Neuron (in vitro differentiated cells): ENCODE results near the gene LRRC8B.
A peak's percentile ranks its signal among the peaks of the same experiment; 100 is the strongest.

ENCODE experiments used
- H2AFZ ChIP-seq: one replicate; pipeline ENCODE4 v1.6.1; 2013; ENCODE audit warnings: low read depth, mild to moderate bottlenecking, inconsistent platforms, low read length, moderate library complexity
- H3K27me3 ChIP-seq: one replicate; pipeline ENCODE4 v1.6.1; 2013; ENCODE audit warnings: low read length; ENCODE audit not compliant: insufficient read depth
- H3K36me3 ChIP-seq: one replicate; pipeline ENCODE4 v1.6.1; 2013; ENCODE audit warnings: low read length; ENCODE audit not compliant: insufficient read depth
- H3K4me1 ChIP-seq: one replicate; pipeline ENCODE4 v1.6.1; 2013; ENCODE audit warnings: low read length; ENCODE audit not compliant: insufficient read depth
- H3K4me3 ChIP-seq: 2 replicates; pipeline ENCODE4 v1.5.1; 2013; ENCODE audit warnings: mild to moderate bottlenecking, low read length, moderate library complexity
- H3K9me3 ChIP-seq: one replicate; pipeline ENCODE4 v1.6.1; 2013; ENCODE audit warnings: low read length

The LRRC8B gene

GRCh38 chr1:89563957-89564604 lies 39.5 kb downstream of the LRRC8B start:
- Histone ChIP-seq H3K36me3 (no peaks in the 10 kb centered on the region), H2AFZ (no peak overlapping the region), H3K4me3 (no peak overlapping the region), H3K4me1 (peaks cover 9% of the 10 kb centered on the region), H3K9me3 (no peaks in the 10 kb centered on the region), H3K27me3 (no peaks in the 10 kb centered on the region)

- no peak overlapping the region for H3K4me3 ChIP-seq
- no peaks in the 10 kb centered on the region for H3K36me3 ChIP-seq
- H3K27me3 ChIP-seq = no peaks in the 10 kb centered on the region
- no peak overlapping the region for H2AFZ ChIP-seq
- no peaks in the 10 kb centered on the region for H3K9me3 ChIP-seq
- H3K4me1 ChIP-seq = peaks cover 9% of the 10 kb centered on the region
These were observed 40.9 kb downstream of the LRRC8B start for GRCh38 chr1:89565521-89565920.

DNA sequence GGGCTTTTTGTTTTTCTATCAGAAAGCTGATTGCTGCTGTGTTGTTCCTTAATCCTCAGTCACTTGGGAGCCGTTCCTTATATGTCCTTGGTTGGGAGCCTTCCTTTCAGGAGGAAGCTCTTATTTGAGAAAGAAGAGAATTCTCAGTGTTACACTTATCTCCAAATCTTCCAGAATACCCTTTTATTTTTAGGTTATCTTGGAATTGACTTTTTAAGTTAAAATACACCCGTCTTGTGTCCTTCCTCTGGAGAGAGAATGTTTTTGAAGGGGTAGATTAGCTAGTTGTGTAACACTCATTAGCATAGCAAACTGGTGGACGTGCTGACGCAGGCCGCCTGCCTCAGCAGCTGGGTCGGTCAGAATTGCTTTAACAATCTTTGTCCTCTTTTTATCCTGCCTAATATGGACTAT lies 42.1 kb downstream of the LRRC8B start:
- peak overlapping the region; percentile 88 for H2AFZ ChIP-seq
- no peak overlapping the region for H3K4me3 ChIP-seq
- H3K27me3 ChIP-seq = no peaks in the 10 kb centered on the region
- H3K4me1 ChIP-seq = peaks cover 9% of the 10 kb centered on the region
- no peaks in the 10 kb centered on the region for H3K36me3 ChIP-seq
- no peaks in the 10 kb centered on the region for H3K9me3 ChIP-seq

DNA sequence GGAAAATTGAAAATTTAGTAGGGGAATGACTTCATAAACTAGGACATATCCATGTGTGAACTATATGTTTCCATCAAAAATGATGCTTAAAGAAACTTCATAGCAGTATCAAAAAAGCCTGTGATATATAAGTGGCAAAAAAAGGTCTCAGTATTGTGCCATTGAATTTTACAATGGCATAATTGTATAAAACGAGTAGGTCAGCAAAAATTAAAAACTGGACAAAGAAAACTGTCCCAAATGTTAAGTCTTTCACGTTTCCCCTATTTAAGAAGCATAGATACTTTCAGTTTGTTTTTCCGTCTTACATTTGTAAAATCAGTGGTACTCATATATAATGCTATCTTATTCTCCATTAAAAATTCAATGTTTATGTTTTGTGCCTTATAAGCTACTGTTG lies 43.2 kb downstream of the LRRC8B start:
- Histone ChIP-seq H3K4me3 (no peak overlapping the region), H3K4me1 (peaks cover 9% of the 10 kb centered on the region), H3K9me3 (no peaks in the 10 kb centered on the region), H2AFZ (no peak overlapping the region), H3K27me3 (no peaks in the 10 kb centered on the region), H3K36me3 (no peaks in the 10 kb centered on the region)

GRCh38 chr1:89573410-89573809 lies 48.8 kb downstream of the LRRC8B start:
- no peaks in the 10 kb centered on the region for H3K36me3 ChIP-seq
- H3K4me1 ChIP-seq = peaks cover 12% of the 10 kb centered on the region
- H3K4me3 ChIP-seq = no peak overlapping the region
- H2AFZ ChIP-seq = no peak overlapping the region
- H3K27me3 ChIP-seq = no peaks in the 10 kb centered on the region
- no peaks in the 10 kb centered on the region for H3K9me3 ChIP-seq

GRCh38 chr1:89574621-89575020 lies 50.0 kb downstream of the LRRC8B start:
- Histone ChIP-seq H3K4me1 (peaks cover 15% of the 10 kb centered on the region), H3K36me3 (no peaks in the 10 kb centered on the region), H3K4me3 (no peak overlapping the region), H2AFZ (no peak overlapping the region), H3K9me3 (no peaks in the 10 kb centered on the region), H3K27me3 (no peaks in the 10 kb centered on the region)

DNA sequence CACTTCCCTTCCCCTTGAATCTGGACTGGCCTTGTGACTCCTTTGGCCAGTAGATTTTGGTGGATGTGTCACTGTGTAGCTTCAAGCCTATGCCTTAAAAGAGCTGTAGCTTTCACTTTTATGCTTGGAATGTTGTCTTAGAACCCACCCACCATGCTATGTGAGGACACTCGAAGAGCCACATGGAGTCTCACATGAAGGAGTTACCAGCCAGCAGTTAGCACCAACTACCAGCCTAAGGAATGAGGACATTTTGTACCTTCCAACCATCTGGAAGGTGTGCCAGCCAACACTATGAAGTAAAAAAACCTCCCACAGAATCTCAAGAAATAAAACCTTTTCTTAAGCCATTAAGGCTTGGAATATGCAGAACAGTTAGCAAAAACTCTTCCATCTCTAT lies 50.6 kb downstream of the LRRC8B start:
- Histone ChIP-seq H3K27me3 (no peaks in the 10 kb centered on the region), H3K4me1 (peaks cover 15% of the 10 kb centered on the region), H3K36me3 (no peaks in the 10 kb centered on the region), H2AFZ (no peak overlapping the region), H3K4me3 (no peak overlapping the region), H3K9me3 (no peaks in the 10 kb centered on the region)

DNA sequence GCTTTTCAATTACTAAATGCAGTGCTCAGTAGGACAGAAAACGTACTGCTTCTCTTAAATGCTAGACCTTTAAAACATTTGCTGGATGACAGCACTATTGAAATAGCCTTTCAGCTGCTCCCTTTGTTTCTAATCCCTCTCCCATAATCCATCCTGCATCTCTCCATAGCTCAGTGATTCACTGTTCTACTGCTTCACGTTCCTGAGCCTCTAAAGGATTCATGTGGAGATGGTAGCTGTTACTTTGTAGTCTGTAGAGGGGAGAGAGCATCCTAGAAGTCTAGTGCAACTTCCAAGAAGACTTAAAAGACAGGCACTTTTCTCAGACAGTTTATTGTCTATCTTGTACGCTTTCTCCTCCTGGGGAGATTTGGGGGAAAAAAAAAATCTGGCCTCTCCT lies 51.4 kb downstream of the LRRC8B start:
- Histone ChIP-seq H3K27me3 (no peaks in the 10 kb centered on the region), H3K4me3 (no peak overlapping the region), H3K36me3 (no peaks in the 10 kb centered on the region), H2AFZ (no peak overlapping the region), H3K4me1 (peaks cover 15% of the 10 kb centered on the region), H3K9me3 (no peaks in the 10 kb centered on the region)

- Histone ChIP-seq H2AFZ (no peak overlapping the region), H3K4me3 (no peak overlapping the region), H3K4me1 (peaks cover 15% of the 10 kb centered on the region), H3K27me3 (no peaks in the 10 kb centered on the region), H3K36me3 (no peaks in the 10 kb centered on the region), H3K9me3 (no peaks in the 10 kb centered on the region)
These were observed 53.5 kb downstream of the LRRC8B start for GRCh38 chr1:89578151-89578550.

DNA sequence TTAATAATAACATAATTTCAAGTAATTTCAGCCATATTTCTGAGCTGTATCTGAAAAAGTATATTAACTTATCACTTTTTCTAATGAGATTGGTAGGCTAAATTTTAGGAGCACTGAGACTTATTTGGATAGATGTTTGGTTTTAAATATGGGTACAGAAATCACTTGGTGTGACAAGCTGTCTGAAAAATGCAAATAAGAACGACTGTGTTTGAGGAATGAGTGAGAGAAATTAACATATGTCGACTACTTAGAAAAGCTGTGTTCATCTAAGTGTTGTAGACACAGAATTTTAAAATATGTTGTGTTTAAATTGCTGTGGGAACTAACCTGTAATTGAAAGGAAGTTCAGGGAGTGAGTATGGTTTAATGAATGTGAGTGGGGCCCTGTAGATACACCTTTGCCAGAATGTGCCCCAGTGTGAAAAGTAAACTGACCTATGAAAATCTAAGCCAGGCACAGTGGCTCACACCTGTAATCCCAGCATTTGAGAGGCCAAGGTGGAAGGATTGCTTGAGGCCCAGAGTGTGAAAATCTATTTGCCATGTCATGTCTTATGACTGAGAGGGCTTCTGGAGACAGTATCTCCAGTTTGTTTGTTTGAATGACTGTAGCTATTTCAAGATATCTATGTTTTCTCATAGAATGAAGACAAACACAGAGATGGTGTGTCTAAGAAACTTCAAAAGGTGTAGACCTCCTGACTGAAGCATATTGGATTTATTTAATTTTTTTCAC lies 54.5 kb downstream of the LRRC8B start:
- no peak overlapping the region for H3K4me3 ChIP-seq
- H3K27me3 ChIP-seq = no peaks in the 10 kb centered on the region
- H3K36me3 ChIP-seq = no peaks in the 10 kb centered on the region

DNA sequence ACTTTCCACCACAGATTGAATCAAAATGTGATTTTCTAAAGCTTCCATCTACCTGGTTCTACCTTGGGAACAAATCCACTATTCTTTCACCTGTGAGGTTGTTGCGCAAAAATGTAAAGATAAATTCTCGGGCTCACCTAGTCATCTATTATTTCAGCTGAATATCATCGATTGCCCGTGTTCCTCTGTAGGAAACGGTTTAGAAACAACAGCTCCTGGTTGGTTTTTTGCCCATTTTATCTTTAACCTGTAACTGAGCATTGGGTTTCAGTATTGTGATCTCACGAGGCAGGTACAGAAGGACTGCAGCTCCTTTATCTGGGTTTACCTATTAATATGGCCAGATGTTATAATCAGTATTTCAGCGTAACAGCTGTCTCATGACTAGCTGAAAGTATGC lies 55.4 kb downstream of the LRRC8B start:
- Histone ChIP-seq H3K27me3 (no peaks in the 10 kb centered on the region), H3K36me3 (no peaks in the 10 kb centered on the region)

More for the DNA sequence above, 54.5 kb downstream of the LRRC8B start:
- Histone ChIP-seq H3K9me3 (no peaks in the 10 kb centered on the region), H2AFZ (no peak overlapping the region), H3K4me1 (peaks cover 15% of the 10 kb centered on the region)

DNA sequence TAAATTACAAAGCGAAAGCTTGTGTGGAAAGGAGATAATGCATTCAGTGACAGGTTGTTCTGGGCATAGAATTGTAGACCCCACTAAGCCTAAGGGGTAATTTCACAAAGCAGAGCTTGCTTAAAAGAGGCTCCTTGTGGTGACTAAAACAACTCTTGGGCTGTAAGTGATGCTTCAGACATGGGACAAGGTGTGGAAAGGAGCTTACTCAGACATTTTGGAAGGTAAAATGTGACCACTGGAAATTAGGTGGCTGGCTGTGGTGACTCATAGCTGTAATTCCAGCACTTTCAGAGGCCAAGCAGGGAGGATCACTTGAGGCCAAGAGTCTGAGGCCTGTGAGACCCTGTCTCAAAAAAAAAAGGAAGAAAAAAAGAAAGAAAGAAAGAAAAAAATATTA lies 57.2 kb downstream of the LRRC8B start:
- no peaks in the 10 kb centered on the region for H3K36me3 ChIP-seq
- peaks cover 3% of the 10 kb centered on the region for H3K4me1 ChIP-seq
- H3K27me3 ChIP-seq = no peaks in the 10 kb centered on the region
- H3K9me3 ChIP-seq = no peaks in the 10 kb centered on the region
- H3K4me3 ChIP-seq = no peak overlapping the region
- no peak overlapping the region for H2AFZ ChIP-seq

More for the DNA sequence above, 55.4 kb downstream of the LRRC8B start:
- peaks cover 14% of the 10 kb centered on the region for H3K4me1 ChIP-seq
- H3K4me3 ChIP-seq = no peak overlapping the region
- H3K9me3 ChIP-seq = no peaks in the 10 kb centered on the region
- H2AFZ ChIP-seq = no peak overlapping the region

GRCh38 chr1:89582571-89582970 lies 57.9 kb downstream of the LRRC8B start:
- no peaks in the 10 kb centered on the region for H3K36me3 ChIP-seq
- H2AFZ ChIP-seq = no peak overlapping the region
- H3K4me3 ChIP-seq = no peak overlapping the region

More at GRCh38 chr1:89582571-89582970, 57.9 kb downstream of the LRRC8B start:
- Histone ChIP-seq H3K9me3 (no peaks in the 10 kb centered on the region), H3K4me1 (peaks cover 6% of the 10 kb centered on the region), H3K27me3 (no peaks in the 10 kb centered on the region)
